Fibroblast of lung (primary cell): ENCODE results near the gene LMNA. TPM values are rescaled to one million over a fixed set of nuclear protein-coding genes. Genes with fewer than 3 reads are reported as not detected.

Experiments
- DNase-seq, 2 donors: peaks; one replicate each; pipeline versions ENCODE4 v3.0.0 to v3.0.0-alpha.2; 2010; ENCODE audit warnings: low read depth in 2 of 2
- H2AFZ ChIP-seq: 2 replicates; pipeline ENCODE4 v1.5.1; 2012; ENCODE audit warnings: low read length, control low read depth, inconsistent platforms
- H3K27ac ChIP-seq: 2 replicates; pipeline ENCODE4 v1.5.1; 2011; ENCODE audit warnings: low read length, control low read depth; ENCODE audit not compliant: insufficient read depth
- H3K27me3 ChIP-seq: 2 replicates; pipeline ENCODE4 v1.5.1; 2011; ENCODE audit warnings: mild to moderate bottlenecking, low read length; ENCODE audit not compliant: control insufficient read depth, insufficient read depth
- H3K36me3 ChIP-seq: 2 replicates; pipeline ENCODE4 v1.5.1; 2011; ENCODE audit warnings: low read length; ENCODE audit not compliant: control insufficient read depth, insufficient read depth
- H3K4me1 ChIP-seq: 2 replicates; pipeline ENCODE4 v1.5.1; 2011; ENCODE audit warnings: low read length; ENCODE audit not compliant: control insufficient read depth, insufficient read depth; ENCODE audit errors: extremely low read depth
- H3K4me2 ChIP-seq: 2 replicates; pipeline ENCODE4 v1.5.1; 2011; ENCODE audit warnings: low read length, control low read depth; ENCODE audit not compliant: insufficient read depth; ENCODE audit errors: extremely low read depth
- H3K4me3 ChIP-seq, 4 experiments: fragments of 200-600 bp in 1 of 4; sonication (generic) in 1 of 4; replicated peaks in 1 of 4; 2 replicates each; pipeline ENCODE4 v1.5.1; 2011 to 2016; ENCODE audit warnings: low read length in 4 of 4, low read depth in 3 of 4, mild to moderate bottlenecking in 3 of 4, control low read depth in 2 of 4, inconsistent platforms in 1 of 4, mixed read lengths in 1 of 4; ENCODE audit not compliant: insufficient read depth in 1 of 4; ENCODE audit errors: control extremely low read depth in 1 of 4
- H3K79me2 ChIP-seq: 2 replicates; pipeline ENCODE4 v1.5.1; 2012; ENCODE audit warnings: mild to moderate bottlenecking, low read length, inconsistent platforms; ENCODE audit not compliant: control insufficient read depth, insufficient read depth
- H3K9ac ChIP-seq: 2 replicates; pipeline ENCODE4 v1.5.1; 2011; ENCODE audit warnings: mild to moderate bottlenecking, low read length, control low read depth; ENCODE audit not compliant: insufficient read depth
- H3K9me3 ChIP-seq: 2 replicates; pipeline ENCODE4 v1.5.1; 2012; ENCODE audit warnings: low read depth, low read length; ENCODE audit not compliant: control insufficient read depth, insufficient read depth
- H4K20me1 ChIP-seq: 2 replicates; pipeline ENCODE4 v1.5.1; 2011; ENCODE audit warnings: low read length; ENCODE audit not compliant: control insufficient read depth, insufficient read depth; ENCODE audit errors: extremely low read depth
- CTCF ChIP-seq, 2 donors: IDR thresholded peaks in 1 of 2; conservative IDR thresholded peaks in 1 of 2; 1 replicate in 1 of 2; 2 replicates in 1 of 2; pipeline ENCODE4 v1.5.1; 2011 to 2012; ENCODE audit warnings: low read length in 2 of 2, control low read depth in 1 of 2, inconsistent platforms in 1 of 2, low read depth in 1 of 2, mild to moderate bottlenecking in 1 of 2
- EZH2 ChIP-seq: IDR thresholded peaks from 2 replicates; pipeline ENCODE4 v1.5.1; 2012; ENCODE audit warnings: low read length, control low read depth, mild to moderate bottlenecking; ENCODE audit errors: missing control alignments
- polyA plus RNA-seq, 2 donors: library from polyadenylated mRNA; depleted of rRNA in 1 of 2; stranded (reverse) in 1 of 2; unstranded in 1 of 2; fragments of >200 nt; gene quantifications; 2 replicates each; pipeline ENCODE4 v1.2.1, GENCODE V29; 2011 to 2012; ENCODE audit warnings: missing spikeins in 1 of 2
- total RNA-seq: library from RNA; depleted of rRNA; stranded (reverse); fragments of >200 nt; gene quantifications from 2 replicates; pipeline ENCODE4 v1.2.1, GENCODE V29; 2014

Gene LMNA
- total and polyA plus RNA-seq, 2 donors (not counting 1 experiment from before 2014, with no cell fraction given): 613 to 1,150 TPM

DNA sequence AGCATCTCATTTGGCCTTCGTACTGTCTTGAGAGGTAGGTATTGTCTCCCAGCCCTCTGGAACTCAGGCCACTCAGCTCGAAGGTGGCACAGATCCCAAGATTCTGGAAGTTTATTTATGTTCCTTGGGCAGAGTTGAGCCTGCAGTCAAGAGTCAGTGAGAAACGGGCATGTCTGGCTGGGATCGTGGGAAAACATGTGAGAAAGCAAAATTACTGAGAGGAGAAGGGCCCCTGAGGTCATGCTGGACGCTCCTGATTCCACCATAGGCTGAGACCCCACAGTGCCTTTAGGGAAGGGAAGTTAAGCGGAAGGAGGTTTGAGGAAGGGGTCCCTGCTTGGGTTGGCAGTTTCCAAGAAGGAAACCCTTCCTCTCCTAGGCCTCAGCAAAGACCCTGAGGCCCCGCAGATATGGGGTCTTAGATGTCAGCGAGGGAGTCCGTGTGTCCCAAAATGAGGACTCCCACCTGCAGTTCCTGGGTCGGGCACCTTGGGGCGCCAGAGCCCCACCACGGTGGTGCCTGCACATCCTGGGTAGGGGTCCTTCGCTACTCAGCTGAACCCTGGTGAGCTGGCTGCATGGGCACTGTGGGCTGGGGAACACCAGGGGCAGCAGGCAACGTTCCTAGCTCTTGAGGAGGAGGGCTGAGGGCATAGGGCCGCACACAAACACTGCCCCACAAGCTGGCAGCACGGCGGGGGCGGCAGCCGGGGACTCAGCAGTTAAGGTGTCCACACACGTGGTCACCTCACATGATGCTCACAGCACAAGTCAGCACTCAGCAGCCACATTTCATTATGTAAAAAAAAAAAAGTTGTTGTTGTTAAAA lies 26.6 kb downstream of the LMNA start:
- Histone ChIP-seq H3K9ac (no peak overlapping the region), H3K9me3 (no peaks in the 10 kb centered on the region)

DNA sequence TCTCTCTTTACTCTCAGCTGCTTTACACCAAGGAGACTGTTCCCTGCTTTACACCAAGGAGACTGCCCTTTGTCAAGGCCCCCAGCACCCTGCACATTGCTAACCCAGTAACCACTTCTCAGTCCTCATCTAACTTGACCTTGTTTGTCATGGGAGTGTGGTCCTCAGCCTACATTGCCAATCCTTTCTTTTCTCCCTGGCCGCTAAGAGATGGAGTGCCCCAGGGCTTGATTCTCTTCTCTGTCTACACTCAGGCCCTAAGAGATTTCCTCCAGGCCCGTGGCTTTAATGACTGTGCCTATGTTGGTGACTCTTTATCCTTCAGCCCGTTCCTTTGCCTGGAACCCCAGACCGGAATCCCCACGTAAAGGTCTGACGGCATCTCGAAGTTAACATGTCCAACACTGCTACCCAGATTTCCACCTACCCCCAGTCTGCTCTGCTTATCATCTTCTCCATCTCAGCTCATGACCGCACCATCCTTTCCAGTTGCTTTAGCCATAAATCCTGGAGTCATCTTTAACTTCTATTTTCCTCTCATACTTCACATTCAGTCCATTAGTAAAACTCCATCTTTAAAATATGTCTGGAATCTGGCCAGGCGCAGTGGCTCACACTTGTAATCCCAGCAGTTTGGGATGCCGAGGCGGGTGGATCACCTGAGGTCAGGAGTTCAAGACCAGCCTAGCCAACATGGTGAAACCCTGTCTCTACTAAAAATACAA lies 29.4 kb downstream of the LMNA start:
- TF ChIP-seq EZH2 (no peak), CTCF (conservative IDR thresholded peaks at IDR 0.05 in 1 of 2, IDR thresholded peaks at IDR 0.05 in 1 of 2; ENCODE audit: low read depth in 1 of 2, low read length in 2 of 2) (no peak)
- Histone ChIP-seq H3K36me3 (peaks cover 17% of the 10 kb centered on the region), H3K79me2 (no peaks in the 10 kb centered on the region), H3K4me2 (no peak overlapping the region), H3K9me3 (no peaks in the 10 kb centered on the region), H4K20me1 (no peaks in the 10 kb centered on the region), H3K4me1 (peaks cover 14% of the 10 kb centered on the region), H3K9ac (no peak overlapping the region), H2AFZ (no peak overlapping the region), H3K4me3 (no peak overlapping the region), H3K27me3 (no peaks in the 10 kb centered on the region), H3K27ac (no peak overlapping the region)
- peak in 1 of 2 donors; percentile 53 for DNase-seq

More for the DNA sequence above, 26.6 kb downstream of the LMNA start:
- Histone ChIP-seq H3K36me3 (peaks cover 42% of the 10 kb centered on the region), H4K20me1 (no peaks in the 10 kb centered on the region), H3K27ac (no peak overlapping the region), H2AFZ (no peak overlapping the region), H3K4me2 (no peak overlapping the region), H3K27me3 (no peaks in the 10 kb centered on the region), H3K79me2 (peaks cover 17% of the 10 kb centered on the region), H3K4me3 (no peak overlapping the region), H3K4me1 (peaks cover 7% of the 10 kb centered on the region)
- DNase-seq: peak; percentile 19 to 63
- peak; percentile 46 to 55 for TF ChIP-seq CTCF (conservative IDR thresholded peaks at IDR 0.05 in 1 of 2, IDR thresholded peaks at IDR 0.05 in 1 of 2; ENCODE audit: low read depth in 1 of 2, low read length in 2 of 2)
- no peak for TF ChIP-seq EZH2

DNA sequence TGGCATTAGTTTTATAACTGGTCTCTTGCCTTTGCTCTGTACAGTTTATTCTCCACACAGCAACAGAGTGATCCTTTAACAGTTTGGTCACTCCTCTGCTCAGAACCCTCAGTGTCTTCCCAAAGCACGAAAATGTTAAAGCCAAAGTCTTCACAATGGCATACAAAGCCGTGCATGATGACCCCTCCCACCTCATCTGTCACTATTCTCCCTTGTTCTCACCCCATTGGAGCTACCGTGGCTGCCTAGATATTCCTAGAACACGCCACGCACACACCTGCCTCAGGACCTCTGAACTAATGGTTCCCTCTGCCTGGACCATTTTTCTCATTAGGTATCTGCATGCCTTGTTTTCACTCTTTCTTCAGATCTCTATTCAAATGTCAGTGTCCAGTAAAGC lies 30.2 kb downstream of the LMNA start:
- Histone ChIP-seq H3K27ac (no peak overlapping the region), H3K9me3 (no peaks in the 10 kb centered on the region), H3K9ac (no peak overlapping the region), H3K4me1 (peaks cover 14% of the 10 kb centered on the region), H3K27me3 (peaks cover 3% of the 10 kb centered on the region), H3K36me3 (peaks cover 12% of the 10 kb centered on the region), H3K4me2 (no peak overlapping the region), H4K20me1 (no peaks in the 10 kb centered on the region), H2AFZ (no peak overlapping the region), H3K4me3 (no peak overlapping the region), H3K79me2 (no peaks in the 10 kb centered on the region)
- no peak for DNase-seq
- no peak for TF ChIP-seq CTCF (conservative IDR thresholded peaks at IDR 0.05 in 1 of 2, IDR thresholded peaks at IDR 0.05 in 1 of 2; ENCODE audit: low read depth in 1 of 2, low read length in 2 of 2)
- TF ChIP-seq EZH2: no peak
